AG10803 (cell line): Measurements from ENCODE around the gene RABGAP1L.

ENCODE experiments used
- DNase-seq: peaks from one replicate; pipeline ENCODE4 v3.0.0; 2010; ENCODE audit warnings: low read depth
- H3K4me3 ChIP-seq: 2 replicates; pipeline ENCODE4 v1.5.1; 2011; ENCODE audit warnings: mild to moderate bottlenecking, low read length, control low read depth
- CTCF ChIP-seq: conservative IDR thresholded peaks from 2 replicates; pipeline ENCODE4 v1.5.1; 2011; ENCODE audit warnings: mild to moderate bottlenecking, low read length, control low read depth, inconsistent platforms

Gene RABGAP1L

GRCh38 chr1:174795806-174796205 is 636.5 kb downstream of the RABGAP1L start:
- H3K4me3 ChIP-seq: no peak overlapping the region
- no peak for TF ChIP-seq CTCF
- peak; percentile 22 for DNase-seq

GRCh38 chr1:174797398-174797797 is 638.1 kb downstream of the RABGAP1L start:
- H3K4me3 ChIP-seq: no peak overlapping the region
- no peak for TF ChIP-seq CTCF
- no peak for DNase-seq

DNA sequence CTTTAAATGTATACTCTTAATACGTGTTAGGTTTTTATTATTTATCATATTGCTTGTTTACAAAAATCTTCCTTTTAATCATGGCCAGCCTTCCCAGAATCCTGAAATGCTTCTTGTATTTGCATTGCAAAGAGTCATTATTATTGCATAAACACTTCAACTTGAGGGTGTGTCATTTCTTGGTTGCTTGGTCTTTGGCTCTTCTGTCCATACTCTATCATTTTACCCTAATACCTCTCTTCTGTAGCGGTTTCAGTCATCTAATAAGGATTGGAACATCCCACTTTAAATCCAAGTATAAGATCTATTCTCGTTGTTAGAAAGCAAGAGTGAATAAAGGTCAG is 639.8 kb downstream of the RABGAP1L start:
- H3K4me3 ChIP-seq: peak overlapping the region; percentile 78
- TF ChIP-seq CTCF: no peak
- peak; percentile 37 for DNase-seq

DNA sequence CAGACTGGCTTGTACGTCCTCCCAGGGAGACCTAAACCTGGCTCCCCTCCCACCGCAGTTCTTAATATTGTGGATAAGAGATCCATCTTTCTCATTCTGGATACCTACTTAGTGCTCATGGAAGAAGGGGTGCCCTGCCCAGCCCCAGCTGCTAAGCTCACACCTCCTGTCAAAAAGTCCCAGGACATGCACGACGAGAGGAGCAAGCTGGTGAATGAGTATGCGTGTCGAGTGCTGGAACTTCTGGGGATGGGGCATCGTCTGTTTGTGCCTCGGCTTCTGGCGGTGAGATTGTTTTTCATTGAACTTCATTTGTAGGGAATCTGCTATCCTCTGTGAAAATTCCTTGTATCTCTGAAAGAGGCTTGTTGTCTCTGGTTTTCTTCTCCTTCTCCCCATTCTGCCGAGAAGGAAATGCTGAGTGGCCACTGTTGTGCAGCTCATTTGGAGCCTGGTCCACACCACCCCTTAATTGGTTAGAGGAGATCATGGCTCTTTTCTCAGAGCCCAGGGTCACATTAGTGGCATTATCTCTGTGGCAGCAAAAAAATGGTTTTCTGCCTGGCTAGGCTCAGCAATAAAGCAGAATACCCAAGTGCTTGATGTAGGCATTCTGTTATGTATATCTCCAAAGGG is 641.0 kb downstream of the RABGAP1L start:
- TF ChIP-seq CTCF: no peak
- DNase-seq: peak; percentile 5
- H3K4me3 ChIP-seq: peak overlapping the region; percentile 78

- H3K4me3 ChIP-seq: peak overlapping the region; percentile 78; the same call in 1 of the 2 replicates
- DNase-seq: no peak
- no peak for TF ChIP-seq CTCF
These were observed 641.6 kb downstream of the RABGAP1L start for GRCh38 chr1:174800876-174801275.

GRCh38 chr1:174809755-174810280 is 650.5 kb downstream of the RABGAP1L start:
- DNase-seq: no peak
- no peak for TF ChIP-seq CTCF
- H3K4me3 ChIP-seq: no peak overlapping the region

DNA sequence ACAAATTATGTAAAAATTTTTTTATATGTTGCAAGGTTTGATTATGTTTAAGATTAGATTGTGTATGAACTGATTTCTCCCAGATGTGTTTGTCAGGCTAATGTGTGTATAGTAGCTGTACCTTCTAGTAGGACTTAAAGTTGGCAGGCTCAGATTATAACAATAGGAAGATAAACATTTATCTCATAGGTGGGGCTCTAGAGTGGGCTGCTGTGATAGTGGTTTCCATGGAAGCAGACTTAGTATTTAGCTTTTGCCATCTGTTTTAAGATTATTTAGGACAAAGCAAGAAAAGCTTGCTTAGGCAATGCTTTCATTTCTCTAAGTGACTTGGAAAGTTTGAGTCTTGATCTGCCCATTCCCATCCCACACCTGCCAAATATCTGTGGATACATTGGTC is 652.7 kb downstream of the RABGAP1L start:
- H3K4me3 ChIP-seq: no peak overlapping the region
- no peak for DNase-seq
- TF ChIP-seq CTCF: no peak
